CD4-positive, alpha-beta T cell (primary cell): Measurements from ENCODE around the gene DUSP21. TPM values are rescaled to one million over a fixed set of nuclear protein-coding genes. Genes with fewer than 3 reads are reported as not detected.

ENCODE experiments used
- total RNA-seq, 174 experiments: library from RNA in 2 of 174; stranded (reverse) in 2 of 174; gene quantifications; one replicate each; pipeline ENCODE4 v1.2.3 and lab custom pipeline; 2021 to 2026

DUSP21 gene
- total RNA-seq, 2 experiments from 2014 or later = not detected

Other genes with a start within 250 kb of the DUSP21 start
- gene KDM6A, start 29.2 kb downstream of the DUSP21 start, total RNA-seq = 10 to 100 TPM; 59.6 to 63.9 TPM